NCI-H2196 (cell line): ENCODE results near the gene CBX6.
"Not testable (repeated sequence)": the region's sequence is repeated elsewhere in the genome, so short reads cannot be mapped to it uniquely, and the experiment has no call there.

Experiments used
- DNase-seq: peaks from one replicate; lab custom pipeline; 2025; ENCODE audit not compliant: unreplicated experiment; lab: John Stamatoyannopoulos, UW

Gene CBX6

DNA sequence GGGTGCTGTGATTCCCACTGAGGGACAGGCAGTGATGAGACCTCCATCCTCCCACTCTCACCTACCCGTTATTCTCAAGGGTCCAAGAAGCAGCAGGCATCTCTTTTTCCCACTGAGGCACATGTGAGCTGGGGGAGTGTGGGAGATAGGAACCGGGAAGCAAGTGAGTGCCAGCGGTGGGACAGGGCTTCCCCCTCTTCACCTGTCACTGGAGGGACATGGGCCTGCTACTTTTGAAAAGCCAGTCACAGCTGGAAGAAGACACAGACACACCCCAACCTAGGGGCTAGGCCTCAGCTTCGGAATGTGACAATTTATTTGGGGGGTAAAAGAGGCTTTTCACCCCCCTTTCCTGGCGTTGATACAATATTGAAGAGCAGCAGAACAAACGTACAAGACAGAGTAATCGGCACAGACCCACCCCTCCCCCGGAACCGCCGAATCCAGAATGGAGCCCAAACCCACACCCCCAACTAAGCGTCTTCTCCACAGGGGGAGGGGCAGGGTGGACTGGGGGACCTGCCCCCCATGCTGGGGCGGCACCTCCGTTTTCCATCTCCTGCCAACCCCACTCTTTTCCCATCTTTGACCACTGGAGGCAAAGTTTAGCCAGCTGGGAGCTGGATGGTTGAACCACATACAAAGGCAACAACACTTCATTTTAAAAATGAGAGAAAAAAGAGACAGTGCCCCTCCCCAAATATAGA, 10.7 kb downstream of the CBX6 start:
- DNase-seq, result no peak

DNA sequence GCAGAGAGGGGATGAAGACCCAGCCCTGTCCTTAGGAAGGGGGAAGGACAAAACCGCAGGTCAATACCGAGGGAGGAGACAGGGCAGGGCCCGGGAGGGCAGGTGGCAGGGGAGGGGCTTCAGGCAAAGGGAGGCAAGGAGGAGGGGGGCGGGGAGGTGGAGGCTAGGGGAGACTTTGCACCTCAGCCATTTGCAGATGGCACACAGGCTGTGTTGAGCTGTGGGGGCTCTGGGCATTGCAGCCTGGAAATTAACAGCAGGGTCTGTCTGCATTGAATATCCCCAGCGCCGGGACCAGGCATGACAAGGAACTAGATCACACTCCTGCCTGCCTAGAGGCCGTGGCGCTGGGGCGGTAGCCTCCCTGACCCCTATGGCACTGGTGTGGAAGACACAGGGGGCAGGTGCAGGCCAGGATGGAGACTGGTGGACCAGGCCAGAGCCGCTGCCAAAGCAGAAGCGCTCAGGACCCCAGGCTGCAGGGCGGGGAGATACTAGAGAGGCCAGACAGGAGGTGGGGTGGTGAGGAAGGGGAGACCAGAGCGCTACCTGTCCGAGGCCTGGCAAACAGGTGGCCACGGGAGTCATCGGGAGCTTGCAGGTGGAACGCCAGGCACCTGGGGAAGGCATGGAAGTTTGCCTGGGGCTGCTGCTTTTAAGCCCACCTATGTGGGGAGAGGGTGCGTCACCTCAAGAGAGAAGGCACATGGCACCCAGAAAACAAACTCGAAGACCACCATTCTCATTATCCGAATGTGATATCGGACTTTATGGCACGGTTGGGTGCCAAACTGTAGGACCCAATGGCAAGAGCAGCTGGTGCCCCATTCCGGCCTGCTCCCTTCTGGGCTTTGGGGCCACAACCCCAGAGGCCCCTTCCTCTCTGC, 11.5 kb downstream of the CBX6 start:
- DNase-seq, result peak; percentile 6

DNA sequence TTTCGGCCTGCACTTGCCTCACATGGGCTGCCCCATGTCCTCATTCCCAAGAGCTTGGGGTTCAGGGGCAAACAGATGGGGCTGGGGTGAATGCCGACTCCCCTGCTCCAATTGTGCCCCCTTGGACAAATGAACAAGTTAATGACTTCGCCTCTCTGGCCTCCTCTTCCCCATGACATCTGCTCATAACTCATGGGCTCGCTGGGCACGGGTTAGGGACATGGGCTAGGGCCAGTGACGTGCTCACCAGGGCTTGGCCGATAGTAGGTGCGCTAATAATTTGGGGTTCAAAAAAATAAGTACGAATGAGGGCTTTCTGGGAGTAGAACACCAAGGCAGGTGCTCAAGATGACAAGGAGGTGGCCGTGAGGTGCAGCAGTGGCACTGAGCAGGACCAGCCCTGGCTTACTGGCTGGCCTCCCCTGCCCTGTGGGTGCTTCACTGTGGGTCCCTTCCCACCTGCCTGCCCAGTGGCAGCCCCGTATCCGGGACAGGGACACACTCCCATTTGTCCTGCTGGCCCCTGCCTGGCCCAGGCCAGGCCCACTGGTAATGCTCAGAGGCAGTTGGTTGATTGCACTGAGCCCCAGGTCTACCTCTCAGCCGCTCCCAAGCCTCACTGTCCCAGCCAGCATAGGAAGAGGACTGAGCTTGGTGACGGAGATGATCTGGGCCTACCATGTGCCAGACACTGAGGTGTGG, 12.3 kb downstream of the CBX6 start:
- no peak for DNase-seq

DNA sequence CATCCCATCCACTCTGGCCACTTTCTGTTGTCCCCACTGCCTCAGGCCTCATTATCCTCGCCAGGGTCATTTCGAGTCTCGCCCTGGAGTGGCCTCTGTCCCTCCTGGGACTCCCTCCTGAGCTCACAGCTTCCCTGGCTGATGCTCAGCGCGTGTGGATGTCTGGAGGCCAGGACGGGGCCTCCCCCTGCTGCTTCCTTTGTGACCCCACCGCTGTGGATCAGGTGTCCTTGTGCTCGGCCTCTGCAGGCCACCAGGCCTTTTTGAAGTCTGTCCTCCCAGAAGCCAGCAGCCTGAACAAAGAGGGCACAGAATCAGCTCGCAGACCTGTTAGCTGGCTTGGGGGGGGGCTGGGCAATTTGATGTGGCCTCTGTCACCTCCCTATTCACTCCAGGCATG, 13.5 kb downstream of the CBX6 start:
- DNase-seq, result no peak

DNA sequence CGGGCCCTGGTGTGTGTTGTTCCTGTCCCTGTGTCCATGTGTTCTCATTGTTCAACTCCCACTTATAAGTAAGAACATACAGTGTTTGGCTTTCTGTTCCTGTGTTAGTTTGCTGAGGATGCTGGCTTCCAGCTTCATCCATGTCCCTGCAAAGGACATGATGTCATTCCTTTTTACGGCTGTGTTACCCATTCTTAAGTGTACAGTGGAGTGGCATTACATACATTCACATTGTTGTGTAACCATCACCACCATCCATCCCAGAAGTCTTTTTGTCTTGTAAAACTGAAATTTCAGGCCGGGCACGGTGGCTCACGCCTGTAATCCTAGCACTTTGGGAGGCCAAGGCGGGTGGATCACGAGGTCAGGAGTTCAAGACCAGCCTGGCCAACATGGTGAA, 17.5 kb downstream of the CBX6 start:
- not testable (repeated sequence) for DNase-seq

DNA sequence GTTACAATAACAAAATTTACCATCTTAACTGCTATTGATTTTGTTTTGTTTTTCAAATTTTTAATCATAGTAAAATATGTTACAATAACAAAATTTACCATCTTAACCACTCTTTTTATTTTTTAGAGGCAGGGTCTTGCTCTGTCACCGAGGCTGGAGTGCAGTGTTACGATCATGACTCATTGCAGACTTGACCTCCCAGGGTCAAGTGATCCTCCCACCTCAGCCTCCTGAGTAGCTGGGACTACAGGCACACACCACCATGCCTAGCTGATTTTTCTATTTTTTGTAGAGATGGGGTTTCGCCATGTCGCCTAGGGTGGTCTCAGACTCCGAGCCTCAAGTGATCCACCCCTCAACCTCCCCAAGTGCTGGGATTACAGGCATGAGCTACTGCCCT, 18.1 kb downstream of the CBX6 start:
- not testable (repeated sequence) for DNase-seq

DNA sequence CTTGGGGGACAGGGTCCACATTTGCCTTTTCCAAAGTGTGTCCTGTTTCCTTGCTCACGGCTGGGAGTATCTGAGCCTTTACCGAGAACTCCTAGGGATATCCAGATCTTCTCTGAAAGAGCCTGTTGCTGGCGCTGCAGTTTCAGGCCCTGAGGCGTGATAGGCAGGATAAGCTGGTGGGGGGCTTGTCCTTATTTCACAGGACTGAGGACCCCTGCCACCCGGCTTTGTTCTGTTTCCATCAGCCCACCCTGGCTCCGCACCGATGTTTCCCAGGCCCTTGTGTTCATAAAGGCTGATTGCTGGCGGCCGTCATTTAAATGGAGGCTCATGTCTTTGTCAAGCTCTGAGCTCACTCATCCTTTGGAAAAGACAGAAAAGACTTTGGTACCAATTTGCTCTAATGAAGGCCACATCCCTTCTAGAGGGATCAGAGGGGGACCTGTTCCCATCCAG, 18.8 kb downstream of the CBX6 start:
- no peak for DNase-seq

DNA sequence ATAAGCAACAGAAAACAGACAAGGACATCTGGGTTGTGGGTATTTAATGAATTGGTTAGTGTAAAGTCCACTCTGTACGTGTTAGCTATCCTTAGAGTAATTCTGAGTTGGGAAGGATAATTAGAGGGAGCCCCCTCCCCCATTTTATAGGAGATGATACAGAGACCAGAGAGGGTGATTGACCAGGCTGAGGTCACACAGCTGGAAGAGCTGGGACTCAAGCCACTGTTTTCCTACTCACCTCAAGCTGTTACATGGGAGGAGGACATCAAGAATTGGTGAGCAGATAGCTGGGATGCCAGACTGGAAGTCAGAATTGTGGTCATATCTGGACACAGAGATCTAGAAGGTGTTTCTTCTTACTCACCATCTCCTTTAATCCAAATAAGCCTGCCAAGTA, 19.5 kb downstream of the CBX6 start:
- DNase-seq, result no peak

DNA sequence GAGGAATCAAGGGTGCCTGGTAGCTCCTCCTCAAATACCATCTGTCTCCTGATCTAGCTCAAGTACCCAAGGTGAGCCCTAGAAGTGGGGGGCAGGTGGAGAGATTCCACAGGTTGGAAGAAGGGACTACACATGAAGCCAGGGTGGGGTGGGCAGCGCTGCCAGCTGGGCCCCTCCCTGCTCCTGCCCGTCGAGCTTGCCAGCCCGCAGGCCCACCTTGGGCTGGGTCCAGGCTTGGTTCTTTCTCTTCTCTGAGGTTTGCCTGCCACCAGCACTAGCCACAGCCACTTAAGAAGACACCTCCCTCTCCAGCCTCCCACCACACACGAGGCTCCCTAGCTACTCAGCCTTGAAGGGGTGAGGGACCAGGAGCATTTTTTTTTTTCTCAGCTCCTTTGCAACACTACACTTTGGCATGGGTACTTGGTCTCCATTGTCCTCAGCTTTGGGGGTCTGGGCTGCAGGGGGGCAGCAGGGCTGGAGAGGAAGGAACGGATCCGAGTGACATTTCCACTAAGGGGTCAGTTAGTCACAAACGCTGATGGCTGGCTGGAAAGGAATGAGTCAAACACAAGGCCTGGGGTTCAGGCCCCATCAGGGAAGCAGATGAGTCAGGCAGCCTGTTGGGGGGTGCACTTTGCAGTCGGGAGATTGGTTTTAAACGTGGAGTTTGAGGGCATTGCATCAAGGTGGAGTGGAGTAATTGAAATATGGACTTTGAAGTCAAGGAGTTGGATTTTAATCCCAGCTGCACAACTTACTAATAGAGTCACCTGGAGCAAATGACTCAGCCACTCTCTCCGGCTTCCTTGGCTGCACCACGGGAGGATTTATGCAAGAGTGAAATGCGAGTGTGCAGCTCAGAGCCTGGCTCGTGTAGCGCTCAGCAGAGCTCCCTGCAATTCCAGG, 20.8 kb downstream of the CBX6 start:
- no peak for DNase-seq

DNA sequence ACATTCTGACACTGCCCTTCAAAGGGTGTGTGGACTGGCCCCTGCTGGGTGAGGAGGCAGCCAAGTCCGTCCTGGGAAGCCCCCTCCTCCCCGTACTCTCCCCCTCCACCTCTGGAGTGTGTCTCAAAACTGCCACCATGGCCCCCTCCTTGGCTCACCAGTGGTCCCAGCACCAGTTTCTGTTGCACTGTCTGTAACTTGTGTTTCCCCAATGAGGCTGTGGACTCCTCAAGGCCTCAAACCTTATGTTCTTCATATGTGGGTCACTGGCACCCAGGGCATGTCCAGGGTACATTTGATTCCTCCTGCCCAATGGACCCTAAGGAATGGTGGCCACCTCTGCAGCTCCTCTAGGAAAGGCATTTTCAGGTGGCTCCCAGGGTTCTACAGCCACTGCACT, 21.6 kb downstream of the CBX6 start:
- no peak for DNase-seq

DNA sequence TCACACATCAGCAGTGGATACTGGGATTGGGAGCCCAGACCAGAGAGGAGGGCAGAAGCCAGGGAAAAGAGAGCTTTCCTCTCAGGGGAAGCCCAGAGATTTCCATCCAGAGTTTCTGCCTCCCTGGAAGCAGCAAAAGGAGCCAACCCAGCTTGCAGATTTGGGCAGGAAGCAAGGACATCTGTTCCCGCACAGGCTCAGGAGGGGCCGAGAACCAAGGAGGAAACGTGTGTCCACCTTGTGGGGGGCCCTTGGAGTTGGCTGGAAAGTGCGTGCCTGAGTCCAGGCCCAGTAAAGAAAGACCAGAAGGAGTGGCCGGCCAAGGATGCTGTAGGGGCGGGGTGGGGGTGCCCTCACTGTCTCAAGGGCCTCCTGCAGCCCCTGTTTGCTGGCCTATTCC, 22.2 kb downstream of the CBX6 start:
- DNase-seq, result no peak

DNA sequence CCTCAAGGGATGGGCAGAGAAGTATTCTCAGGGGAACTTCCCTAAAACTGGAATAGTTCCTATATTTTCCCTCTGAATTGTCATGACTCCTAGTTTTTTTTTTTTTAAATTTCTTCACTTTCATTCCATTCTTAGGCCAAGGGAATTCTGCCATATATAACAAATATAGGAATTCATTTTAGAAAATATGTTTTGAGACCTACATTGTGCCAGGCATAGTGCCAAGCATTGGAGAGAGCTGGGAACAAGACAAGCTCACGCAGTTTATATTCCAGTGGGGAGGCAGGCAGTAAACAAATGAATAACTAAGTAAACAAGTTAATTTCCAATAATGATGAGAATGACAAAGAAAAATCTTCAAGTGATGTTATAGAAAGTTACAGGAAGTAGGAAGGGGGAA, 25.6 kb downstream of the CBX6 start:
- no peak for DNase-seq

DNA sequence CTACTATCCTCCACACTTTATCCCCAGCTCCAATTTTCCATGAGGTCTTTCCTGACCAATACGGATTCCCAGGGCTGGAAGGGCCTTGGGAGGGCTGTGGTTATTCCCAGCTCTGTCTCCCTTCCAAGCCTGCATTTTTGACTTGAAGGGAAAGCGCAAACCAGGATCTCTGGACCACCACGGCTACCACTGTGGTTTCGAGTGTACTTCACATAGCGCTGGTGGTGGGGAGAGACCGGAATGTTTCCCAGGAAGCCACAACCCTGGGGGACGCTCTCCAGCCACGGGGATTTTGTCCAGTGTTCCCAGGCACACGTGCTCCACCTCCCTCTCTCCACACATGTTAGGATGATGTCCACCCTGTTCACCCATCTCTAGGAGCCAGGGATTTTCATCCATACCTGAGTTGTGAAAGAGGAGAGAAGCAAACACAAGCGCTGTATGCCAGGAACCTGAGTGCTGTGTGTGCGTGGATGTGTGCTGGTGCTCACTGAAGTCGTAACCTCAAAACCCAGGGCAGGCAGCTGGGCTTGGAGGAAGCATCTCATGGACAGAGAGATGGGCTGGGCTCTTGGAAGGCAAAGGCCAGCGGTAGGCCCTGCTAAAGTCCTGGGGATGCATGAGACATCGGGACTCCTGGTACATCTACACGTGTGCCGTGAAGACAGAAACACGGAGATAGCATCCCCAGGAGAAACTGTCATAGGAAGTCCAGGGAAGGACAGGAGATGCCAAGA, 26.8 kb downstream of the CBX6 start:
- DNase-seq, result no peak

DNA sequence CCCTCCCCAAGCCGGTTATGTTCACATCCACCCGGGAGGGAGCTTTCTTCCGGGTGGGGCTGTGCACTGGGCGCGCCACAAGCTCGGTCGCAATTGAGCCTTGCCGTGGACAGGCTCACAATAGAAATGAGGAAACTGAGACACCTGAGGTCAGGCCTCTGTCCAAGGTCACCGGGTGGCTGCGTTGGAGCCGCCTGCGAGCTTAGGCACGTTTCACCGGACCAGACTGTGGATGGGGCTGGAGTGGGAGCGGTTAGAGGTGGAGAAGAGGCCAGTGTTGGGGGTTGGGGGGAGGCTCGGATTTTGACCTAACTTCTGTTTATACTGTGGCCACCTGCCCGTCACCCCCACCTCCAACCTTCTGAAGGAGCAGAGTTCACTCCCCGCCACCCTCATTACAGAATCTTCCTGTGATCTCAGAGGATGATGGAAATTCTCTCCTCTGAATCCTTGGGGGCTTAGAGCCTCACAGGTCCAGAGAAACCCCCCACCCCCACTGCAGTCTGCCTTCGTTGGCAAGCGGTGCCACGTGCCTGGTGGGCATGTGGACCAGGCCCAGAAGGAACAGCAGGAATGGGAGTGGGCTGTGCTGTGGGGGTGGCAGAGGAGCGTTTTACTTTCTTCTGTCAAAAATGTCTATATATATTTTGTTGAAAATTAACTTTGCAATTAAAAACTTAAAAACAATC, 27.6 kb downstream of the CBX6 start:
- no peak for DNase-seq

DNA sequence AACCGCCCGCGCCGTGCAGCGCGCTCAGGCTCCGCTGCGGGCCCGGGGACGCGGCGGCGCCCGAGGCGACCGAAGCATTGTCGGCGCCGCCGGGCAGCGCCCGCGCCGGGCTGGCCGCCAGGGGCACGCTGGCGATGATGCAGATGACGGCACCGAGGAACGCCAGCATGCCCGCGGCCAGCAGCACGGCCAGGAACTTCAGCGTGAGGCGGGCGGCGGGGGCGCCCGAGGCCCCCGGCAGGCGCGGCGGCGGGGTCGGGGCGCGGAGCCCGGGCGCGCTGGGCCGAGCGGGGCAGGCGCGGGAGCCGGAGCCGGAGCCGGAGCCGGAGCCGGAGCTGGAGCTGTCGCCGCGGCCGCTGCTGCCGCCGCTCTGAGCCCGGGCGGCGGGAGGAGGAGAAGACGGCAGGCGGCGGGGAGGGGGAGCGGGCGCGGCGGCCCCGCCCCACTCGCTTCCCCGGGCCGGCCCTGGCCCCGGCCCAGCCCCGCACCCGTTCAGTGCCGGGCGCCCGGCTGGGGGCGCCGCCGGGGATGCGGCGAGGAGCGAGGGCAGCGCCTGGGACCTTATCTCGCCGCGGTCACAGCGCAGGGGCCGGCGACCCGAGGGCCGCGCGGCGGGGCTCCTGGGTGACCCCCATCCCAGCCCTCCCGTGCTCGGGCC, 28.2 kb downstream of the CBX6 start, which contains the start of gene NPTXR:
NPTXR (minus strand) TSS at position 372 of the 658 bp plus-strand sequence.
- peak; percentile 26 for DNase-seq

DNA sequence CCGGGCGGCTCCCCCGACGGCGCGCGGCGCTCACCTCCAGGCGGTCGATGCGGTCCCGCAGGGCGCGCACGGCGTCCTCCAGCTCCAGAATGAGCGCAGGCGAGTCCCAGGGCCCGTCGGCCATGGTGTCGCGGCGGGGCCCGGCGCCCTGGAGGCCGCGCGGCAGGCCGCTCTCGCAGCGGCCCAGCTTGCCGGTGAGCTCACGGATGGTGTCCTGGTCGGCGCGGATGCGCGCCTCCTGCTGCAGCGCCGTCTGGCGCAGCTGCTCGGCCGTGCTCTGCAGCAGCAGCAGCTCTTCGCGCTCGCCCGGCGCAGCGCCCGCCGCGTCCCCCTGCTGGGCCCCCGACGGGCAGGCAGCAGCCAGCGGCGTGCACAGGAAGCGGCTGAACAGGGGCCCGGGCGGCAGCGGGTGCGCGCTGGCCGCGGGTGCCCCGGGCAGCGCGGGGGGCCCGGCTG, 28.8 kb downstream of the CBX6 start:
- DNase-seq, result peak; percentile 15

DNA sequence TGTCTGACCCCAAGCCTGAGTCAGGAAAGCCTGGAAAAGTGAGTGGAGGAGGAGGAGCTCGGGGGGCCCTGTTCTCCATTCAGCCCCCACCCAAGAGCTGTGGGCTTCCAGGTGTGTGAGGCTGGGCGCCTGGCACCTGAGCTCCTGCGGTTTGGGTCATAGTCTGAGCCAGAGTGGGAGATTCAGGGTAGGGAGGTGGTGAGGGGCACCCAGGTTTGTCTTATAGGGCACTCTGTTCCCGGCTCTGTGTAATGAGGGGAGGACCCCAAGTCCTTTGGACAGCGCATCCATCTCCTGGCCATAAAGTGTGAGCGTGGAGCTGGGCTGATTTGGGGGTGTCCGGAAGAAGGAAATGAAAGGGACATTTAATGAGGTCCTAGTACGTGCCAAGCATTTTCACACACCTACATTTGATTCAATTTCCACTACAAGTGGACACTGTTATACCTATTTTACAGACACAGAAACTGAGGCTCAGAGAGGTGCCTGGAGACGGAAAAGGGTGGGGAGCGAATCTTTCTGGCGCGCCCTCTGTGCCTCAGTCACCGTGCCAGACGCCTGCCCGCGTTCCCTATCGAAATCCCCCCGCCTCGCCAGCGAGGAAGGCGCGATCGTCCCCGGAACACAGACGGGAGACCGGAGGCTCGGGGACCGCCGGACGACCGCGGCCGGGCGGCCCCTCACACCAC, 29.4 kb downstream of the CBX6 start:
- DNase-seq, result no peak

DNA sequence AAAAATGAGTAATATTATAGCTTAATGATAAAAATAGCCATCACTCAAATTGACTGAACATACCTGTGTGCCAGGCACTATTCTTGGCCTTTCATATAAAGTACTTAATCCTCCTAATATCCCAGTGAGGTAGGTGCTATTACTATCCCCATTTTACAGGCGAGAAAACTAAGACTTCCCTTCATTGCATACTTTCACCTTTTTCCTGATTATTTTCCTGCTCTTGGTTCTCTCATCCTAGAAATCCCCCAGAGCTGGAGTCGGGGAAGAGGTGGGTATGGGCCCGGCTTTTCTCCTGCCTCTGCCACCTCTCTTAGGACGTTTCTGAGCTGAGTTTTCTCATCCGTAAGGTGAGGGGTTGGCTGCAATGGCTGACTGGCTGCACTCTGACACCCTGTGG, 30.4 kb downstream of the CBX6 start:
- no peak for DNase-seq
